Skeletal muscle satellite cell (primary cell): ENCODE results near the gene PRR23E.
A peak's percentile ranks its signal among the peaks of the same experiment; 100 is the strongest.

Source experiments
- H3K27me3 ChIP-seq: 2 replicates; pipeline ENCODE4 v1.7.0; 2013; ENCODE audit warnings: low read length; ENCODE audit not compliant: control insufficient read depth, insufficient read depth
- H3K36me3 ChIP-seq: 2 replicates; pipeline ENCODE4 v1.7.0; 2013; ENCODE audit warnings: mild to moderate bottlenecking, control low read depth, low read length; ENCODE audit not compliant: insufficient read depth
- H3K4me1 ChIP-seq: 2 replicates; pipeline ENCODE4 v1.7.0; 2013; ENCODE audit warnings: low read length; ENCODE audit not compliant: control insufficient read depth, insufficient read depth
- H3K4me2 ChIP-seq: 2 replicates; pipeline ENCODE4 v1.7.0; 2013; ENCODE audit warnings: mild to moderate bottlenecking, low read length
- H3K4me3 ChIP-seq: 2 replicates; pipeline ENCODE4 v1.7.0; 2013; ENCODE audit warnings: low read length
- H3K9ac ChIP-seq: 2 replicates; pipeline ENCODE4 v1.7.0; 2013; ENCODE audit warnings: mild to moderate bottlenecking, low read depth, low read length, moderate library complexity
- H3K9me3 ChIP-seq: replicated peaks from 2 replicates; pipeline ENCODE4 v1.7.0; 2013; ENCODE audit warnings: mild to moderate bottlenecking, control low read depth, low read length

The PRR23E gene

GRCh38 chr3:127166501-127167065, 26.3 kb upstream of the PRR23E start:
- no peak overlapping the region for H3K9ac ChIP-seq
- H3K4me3 ChIP-seq = no peak overlapping the region
- no peak overlapping the region for H3K4me2 ChIP-seq
- no peaks in the 10 kb centered on the region for H3K9me3 ChIP-seq
- no peaks in the 10 kb centered on the region for H3K4me1 ChIP-seq
- H3K27me3 ChIP-seq = peaks cover 20% of the 10 kb centered on the region
- H3K36me3 ChIP-seq = no peaks in the 10 kb centered on the region

GRCh38 chr3:127167315-127168043, 25.5 kb upstream of the PRR23E start:
- Histone ChIP-seq H3K27me3 (peaks cover 21% of the 10 kb centered on the region), H3K4me3 (no peak overlapping the region), H3K9me3 (no peaks in the 10 kb centered on the region), H3K4me1 (no peaks in the 10 kb centered on the region), H3K9ac (no peak overlapping the region), H3K4me2 (no peak overlapping the region), H3K36me3 (no peaks in the 10 kb centered on the region)

- no peak overlapping the region for H3K9ac ChIP-seq
- no peak overlapping the region for H3K4me3 ChIP-seq
- H3K4me1 ChIP-seq = peaks cover 7% of the 10 kb centered on the region
- H3K27me3 ChIP-seq = peaks cover 21% of the 10 kb centered on the region
- H3K9me3 ChIP-seq = no peaks in the 10 kb centered on the region
- H3K36me3 ChIP-seq = no peaks in the 10 kb centered on the region
- no peak overlapping the region for H3K4me2 ChIP-seq
These were observed 24.7 kb upstream of the PRR23E start for GRCh38 chr3:127168271-127168670.

GRCh38 chr3:127170814-127171213, 22.1 kb upstream of the PRR23E start:
- Histone ChIP-seq H3K4me2 (no peak overlapping the region), H3K9me3 (no peaks in the 10 kb centered on the region), H3K27me3 (peaks cover 34% of the 10 kb centered on the region), H3K9ac (no peak overlapping the region), H3K36me3 (no peaks in the 10 kb centered on the region), H3K4me1 (peaks cover 10% of the 10 kb centered on the region), H3K4me3 (no peak overlapping the region)

GRCh38 chr3:127171320-127171719, 21.6 kb upstream of the PRR23E start:
- Histone ChIP-seq H3K9ac (no peak overlapping the region), H3K9me3 (no peaks in the 10 kb centered on the region), H3K4me1 (peaks cover 10% of the 10 kb centered on the region), H3K4me2 (no peak overlapping the region), H3K27me3 (peaks cover 39% of the 10 kb centered on the region), H3K4me3 (no peak overlapping the region), H3K36me3 (no peaks in the 10 kb centered on the region)

- peaks cover 39% of the 10 kb centered on the region for H3K27me3 ChIP-seq
- H3K9ac ChIP-seq = no peak overlapping the region
- H3K36me3 ChIP-seq = no peaks in the 10 kb centered on the region
- H3K4me2 ChIP-seq = no peak overlapping the region
- H3K4me3 ChIP-seq = no peak overlapping the region
- no peaks in the 10 kb centered on the region for H3K9me3 ChIP-seq
- H3K4me1 ChIP-seq = peaks cover 10% of the 10 kb centered on the region
These were observed 21.2 kb upstream of the PRR23E start for GRCh38 chr3:127171721-127172120.

GRCh38 chr3:127172211-127172610, 20.7 kb upstream of the PRR23E start:
- no peak overlapping the region for H3K9ac ChIP-seq
- no peak overlapping the region for H3K4me2 ChIP-seq
- H3K4me1 ChIP-seq = peaks cover 10% of the 10 kb centered on the region
- H3K36me3 ChIP-seq = no peaks in the 10 kb centered on the region
- H3K27me3 ChIP-seq = peaks cover 36% of the 10 kb centered on the region
- no peak overlapping the region for H3K4me3 ChIP-seq
- H3K9me3 ChIP-seq = no peaks in the 10 kb centered on the region

- peak overlapping the region; percentile 72 for H3K4me2 ChIP-seq
- H3K9ac ChIP-seq = no peak overlapping the region
- H3K27me3 ChIP-seq = peaks cover 34% of the 10 kb centered on the region
- H3K9me3 ChIP-seq = no peaks in the 10 kb centered on the region
- no peak overlapping the region for H3K4me3 ChIP-seq
- peaks cover 10% of the 10 kb centered on the region for H3K4me1 ChIP-seq
- H3K36me3 ChIP-seq = no peaks in the 10 kb centered on the region
These were observed 20.0 kb upstream of the PRR23E start for GRCh38 chr3:127172781-127173515.

- H3K9me3 ChIP-seq = no peaks in the 10 kb centered on the region
- peak overlapping the region; percentile 72 for H3K4me2 ChIP-seq
- no peak overlapping the region for H3K4me3 ChIP-seq
- H3K27me3 ChIP-seq = peaks cover 29% of the 10 kb centered on the region
- H3K36me3 ChIP-seq = no peaks in the 10 kb centered on the region
- H3K9ac ChIP-seq = no peak overlapping the region
- H3K4me1 ChIP-seq = peaks cover 10% of the 10 kb centered on the region
These were observed 19.3 kb upstream of the PRR23E start for GRCh38 chr3:127173516-127174166.

GRCh38 chr3:127174284-127174683, 18.6 kb upstream of the PRR23E start:
- Histone ChIP-seq H3K4me1 (peaks cover 10% of the 10 kb centered on the region), H3K4me3 (no peak overlapping the region), H3K27me3 (peaks cover 29% of the 10 kb centered on the region), H3K9me3 (no peaks in the 10 kb centered on the region), H3K36me3 (no peaks in the 10 kb centered on the region), H3K4me2 (no peak overlapping the region), H3K9ac (no peak overlapping the region)

- Histone ChIP-seq H3K4me1 (peaks cover 10% of the 10 kb centered on the region), H3K4me2 (no peak overlapping the region), H3K27me3 (peaks cover 29% of the 10 kb centered on the region), H3K9me3 (no peaks in the 10 kb centered on the region), H3K9ac (no peak overlapping the region), H3K36me3 (no peaks in the 10 kb centered on the region), H3K4me3 (no peak overlapping the region)
These were observed 18.2 kb upstream of the PRR23E start for GRCh38 chr3:127174715-127175140.
